ENCODE data around the gene EDC4. TPM values are rescaled to one million over a fixed set of nuclear protein-coding genes. Genes with fewer than 3 reads are reported as not detected.

Gene EDC4
- total RNA-seq, 2 donors from 2014 or later, result 99.0 to 105 TPM

DNA sequence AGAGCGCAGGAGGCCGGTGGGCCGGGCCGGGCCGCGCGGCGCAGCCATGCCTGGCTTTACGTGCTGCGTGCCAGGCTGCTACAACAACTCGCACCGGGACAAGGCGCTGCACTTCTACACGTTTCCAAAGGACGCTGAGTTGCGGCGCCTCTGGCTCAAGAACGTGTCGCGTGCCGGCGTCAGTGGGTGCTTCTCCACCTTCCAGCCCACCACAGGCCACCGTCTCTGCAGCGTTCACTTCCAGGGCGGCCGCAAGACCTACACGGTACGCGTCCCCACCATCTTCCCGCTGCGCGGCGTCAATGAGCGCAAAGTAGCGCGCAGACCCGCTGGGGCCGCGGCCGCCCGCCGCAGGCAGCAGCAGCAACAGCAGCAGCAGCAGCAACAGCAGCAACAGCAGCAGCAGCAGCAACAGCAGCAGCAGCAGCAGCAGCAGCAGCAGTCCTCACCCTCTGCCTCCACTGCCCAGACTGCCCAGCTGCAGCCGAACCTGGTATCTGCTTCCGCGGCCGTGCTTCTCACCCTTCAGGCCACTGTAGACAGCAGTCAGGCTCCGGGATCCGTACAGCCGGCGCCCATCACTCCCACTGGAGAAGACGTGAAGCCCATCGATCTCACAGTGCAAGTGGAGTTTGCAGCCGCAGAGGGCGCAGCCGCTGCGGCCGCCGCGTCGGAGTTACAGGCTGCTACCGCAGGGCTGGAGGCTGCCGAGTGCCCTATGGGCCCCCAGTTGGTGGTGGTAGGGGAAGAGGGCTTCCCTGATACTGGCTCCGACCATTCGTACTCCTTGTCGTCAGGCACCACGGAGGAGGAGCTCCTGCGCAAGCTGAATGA is 30.1 kb upstream of the EDC4 start:
- Mint-ChIP-seq H3K27me3 (no peaks in the 10 kb centered on the region), H3K27ac (peak overlapping the region; percentile 95), H3K4me3 (peak overlapping the region; percentile 92), H3K4me1 (peaks cover 35% of the 10 kb centered on the region), H3K36me3 (ENCODE audit: low read depth) (no peaks in the 10 kb centered on the region)
- DNase-seq, result peak; percentile 48 to 60 (median 48)
- no peaks in the 10 kb centered on the region for H3K9me3 ChIP-seq (ENCODE audit: control insufficient read depth, low read length, poor library complexity, severe bottlenecking)
- peak; percentile 34 for ATAC-seq

DNA sequence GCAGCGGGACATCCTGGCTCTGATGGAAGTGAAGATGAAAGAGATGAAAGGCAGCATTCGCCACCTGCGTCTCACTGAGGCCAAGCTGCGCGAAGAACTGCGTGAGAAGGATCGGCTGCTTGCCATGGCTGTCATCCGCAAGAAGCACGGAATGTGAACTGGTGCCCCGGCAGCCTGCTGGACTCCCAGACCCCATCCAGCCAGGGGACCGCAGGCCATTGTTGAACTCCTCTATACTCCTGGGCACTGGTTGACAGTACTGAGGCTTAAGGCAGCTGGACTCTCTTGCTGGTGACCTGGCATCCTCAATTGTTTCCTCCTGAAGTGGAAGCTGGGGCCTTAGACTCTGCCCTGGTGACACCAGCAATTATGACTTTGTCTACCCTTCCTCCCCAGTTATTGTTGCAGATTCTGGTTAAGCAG is 29.5 kb upstream of the EDC4 start:
- ATAC-seq, result no peak
- Mint-ChIP-seq H3K27ac (peak overlapping the region; percentile 95), H3K36me3 (ENCODE audit: low read depth) (no peaks in the 10 kb centered on the region), H3K27me3 (no peaks in the 10 kb centered on the region), H3K4me1 (peaks cover 37% of the 10 kb centered on the region), H3K4me3 (peak overlapping the region; percentile 92)
- DNase-seq, result no peak
- no peaks in the 10 kb centered on the region for H3K9me3 ChIP-seq (ENCODE audit: control insufficient read depth, low read length, poor library complexity, severe bottlenecking)

DNA sequence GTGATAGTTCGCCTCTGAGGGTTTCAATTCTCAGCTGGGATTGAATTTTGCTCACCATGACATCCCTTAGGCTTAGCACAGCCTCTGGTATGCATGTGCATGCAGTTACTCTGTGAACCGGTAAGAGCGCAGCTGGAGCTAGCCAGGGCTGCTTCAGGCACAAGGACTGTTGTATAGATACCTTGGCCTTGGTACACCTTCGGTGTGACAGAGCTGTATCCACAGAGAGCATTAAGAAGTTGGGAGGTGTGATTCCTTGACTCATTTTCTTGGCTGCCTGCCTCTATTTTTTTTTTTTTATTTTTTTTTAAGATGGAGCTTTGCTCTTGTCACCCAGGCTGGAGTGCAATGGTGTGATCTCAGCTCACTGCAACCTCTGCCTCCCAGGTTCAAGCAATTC is 28.4 kb upstream of the EDC4 start:
- DNase-seq (no peak), ATAC-seq (no peak)
- Mint-ChIP-seq H3K27ac (peak overlapping the region; percentile 95), H3K27me3 (no peaks in the 10 kb centered on the region), H3K36me3 (ENCODE audit: low read depth) (no peaks in the 10 kb centered on the region), H3K4me1 (peaks cover 40% of the 10 kb centered on the region), H3K4me3 (no peak overlapping the region)
- H3K9me3 ChIP-seq (ENCODE audit: control insufficient read depth, low read length, poor library complexity, severe bottlenecking), result no peaks in the 10 kb centered on the region

DNA sequence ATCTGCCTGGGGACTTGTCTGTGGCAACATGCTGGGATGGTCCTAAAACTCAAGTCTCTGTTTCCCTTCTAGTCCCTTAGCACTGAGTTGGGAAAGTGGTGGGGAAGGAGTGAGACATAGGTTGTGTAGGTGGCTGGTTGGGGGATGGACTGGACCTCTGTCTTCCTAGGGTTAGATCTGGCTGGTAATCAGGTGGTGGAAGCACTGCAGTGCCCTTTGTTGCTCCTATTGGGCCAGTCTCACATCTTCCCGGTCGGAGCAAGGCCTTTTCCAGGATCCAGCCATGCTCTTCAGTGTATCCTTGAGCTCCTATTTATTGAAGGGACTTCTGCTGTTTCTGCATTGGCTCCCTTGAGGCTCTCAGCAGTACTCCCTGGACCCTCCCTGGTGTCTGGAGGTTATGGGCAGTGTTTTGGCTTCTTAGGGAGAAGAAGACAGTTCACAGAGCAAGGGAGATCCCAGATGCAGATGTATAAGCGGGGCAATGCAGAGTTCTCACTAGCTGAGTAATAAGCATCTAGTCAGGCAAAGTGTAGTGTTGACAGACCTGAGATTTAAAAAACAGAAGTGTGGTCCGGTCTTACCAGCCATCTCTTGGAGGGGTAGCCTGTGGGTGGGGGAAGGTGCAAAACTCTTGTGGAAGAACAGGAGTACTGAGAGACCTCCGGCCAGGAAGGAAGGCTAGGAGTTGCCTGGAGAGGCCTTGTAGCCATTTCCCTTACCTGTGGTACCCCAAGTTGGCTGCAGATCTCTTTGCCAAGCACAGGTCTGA is 27.4 kb upstream of the EDC4 start:
- no peak for DNase-seq
- peaks cover 43% of the 10 kb centered on the region for H3K4me1 Mint-ChIP-seq

DNA sequence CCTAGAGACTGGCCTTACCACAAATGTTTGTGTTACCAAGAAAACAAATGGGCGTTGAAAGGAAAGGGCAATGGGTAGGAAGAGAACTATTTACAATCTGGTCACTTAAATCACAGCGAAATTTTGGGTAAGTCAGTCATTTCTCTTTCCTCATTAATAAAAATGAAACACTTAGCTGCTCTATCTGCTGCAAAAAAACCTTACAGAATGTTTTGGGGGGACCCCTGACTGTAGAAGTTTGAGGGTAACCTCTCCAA is 26.9 kb upstream of the EDC4 start:
- Mint-ChIP-seq H3K27ac (peak overlapping the region; percentile 95), H3K4me3 (peak overlapping the region; percentile 92), H3K27me3 (no peaks in the 10 kb centered on the region), H3K36me3 (ENCODE audit: low read depth) (no peaks in the 10 kb centered on the region), H3K4me1 (peaks cover 44% of the 10 kb centered on the region)
- no peaks in the 10 kb centered on the region for H3K9me3 ChIP-seq (ENCODE audit: control insufficient read depth, low read length, poor library complexity, severe bottlenecking)
- ATAC-seq (no peak), DNase-seq (no peak)

More for the DNA sequence above, 27.4 kb upstream of the EDC4 start:
- no peaks in the 10 kb centered on the region for H3K9me3 ChIP-seq (ENCODE audit: control insufficient read depth, low read length, poor library complexity, severe bottlenecking)
- Mint-ChIP-seq H3K36me3 (ENCODE audit: low read depth) (no peaks in the 10 kb centered on the region), H3K4me3 (peak overlapping the region; percentile 92), H3K27ac (peak overlapping the region; percentile 95), H3K27me3 (no peaks in the 10 kb centered on the region)
- ATAC-seq, result no peak

DNA sequence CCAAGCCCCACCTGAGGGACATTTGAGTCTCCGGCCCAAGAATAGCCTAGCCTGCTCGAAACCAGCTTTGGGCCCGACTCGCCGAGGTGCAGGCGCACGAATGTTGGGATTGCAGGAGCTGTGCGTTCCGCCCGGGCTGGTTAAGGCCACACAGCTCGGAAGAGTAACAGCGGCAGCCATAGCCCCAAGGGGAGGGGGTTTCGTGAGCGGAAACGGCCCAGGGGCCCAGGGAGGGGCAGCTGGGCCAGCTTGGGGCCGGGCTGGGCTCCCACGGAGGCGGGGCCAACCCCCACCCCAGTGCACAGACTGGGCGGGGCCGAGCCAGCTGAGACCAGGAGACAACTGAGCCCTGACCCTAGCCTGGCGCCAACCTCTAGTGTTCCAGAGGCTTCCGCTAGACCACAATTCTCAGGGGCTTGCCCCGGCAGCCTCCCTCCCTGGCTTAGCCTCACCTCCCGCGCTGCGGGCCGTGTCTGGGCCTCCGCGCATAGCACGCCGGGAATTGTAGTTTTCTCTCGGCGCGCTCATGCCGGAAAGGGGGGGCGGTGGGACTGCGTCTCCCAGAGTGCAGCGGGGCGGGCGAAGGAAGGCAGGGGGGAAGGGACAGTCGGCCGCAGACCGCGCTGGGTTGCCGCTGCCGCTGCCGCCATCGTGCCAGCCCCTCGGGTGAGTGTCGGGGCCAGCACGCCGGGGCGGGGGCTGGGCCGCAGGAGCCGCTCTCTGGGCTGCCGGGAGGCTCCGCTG is 26.4 kb upstream of the EDC4 start, which contains the start of gene NUTF2:
TSS of gene NUTF2 (plus strand) at position 614 of the 744 bp plus-strand sequence. CDS start 18,198 bp downstream, outside the sequence.
- H3K9me3 ChIP-seq (ENCODE audit: control insufficient read depth, low read length, poor library complexity, severe bottlenecking), result no peaks in the 10 kb centered on the region
- peak; percentile 74 for ATAC-seq
- peaks cover 44% of the 10 kb centered on the region for H3K4me1 Mint-ChIP-seq

DNA sequence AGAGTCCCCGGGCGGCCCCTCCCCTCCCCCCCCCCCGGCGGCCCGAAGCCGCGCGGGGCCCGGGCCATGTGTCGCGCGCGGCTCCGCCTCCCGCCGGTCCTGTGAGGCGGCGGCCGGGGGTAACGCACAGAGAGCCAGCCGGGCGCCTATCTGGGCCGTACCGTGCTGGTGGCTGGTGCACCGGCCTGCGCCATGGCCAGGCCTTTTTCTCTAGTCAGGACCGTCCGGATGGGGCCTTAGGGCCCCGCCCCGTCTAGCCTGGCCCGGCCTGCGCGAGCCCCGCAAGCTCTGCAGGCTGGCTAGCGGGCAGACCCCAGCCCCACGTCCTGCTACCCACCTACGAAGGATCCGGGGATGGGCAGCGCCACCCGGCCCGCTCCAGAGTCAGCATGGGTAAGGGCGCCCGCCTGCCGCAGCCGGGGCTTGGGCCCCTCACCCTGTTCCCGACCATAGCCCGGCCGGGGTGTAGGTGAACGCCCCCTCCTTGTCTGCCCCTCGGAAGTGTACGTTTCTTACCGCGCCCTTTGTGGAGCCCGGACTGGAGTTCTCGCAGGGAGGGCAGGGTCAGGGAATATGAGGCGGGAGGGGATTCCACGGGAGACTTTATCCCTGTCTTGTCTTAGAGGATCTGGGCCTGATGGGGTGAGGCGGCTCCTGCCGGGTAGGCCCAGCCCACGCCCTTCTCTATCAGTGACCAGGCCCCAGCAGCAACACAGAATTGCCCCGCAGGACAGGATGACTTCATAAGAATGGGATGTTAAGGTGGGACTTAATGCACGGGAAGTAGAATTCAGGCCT is 25.6 kb upstream of the EDC4 start, which contains the start of gene CENPT:
TSS of gene CENPT (minus strand) at position 630 of the 798 bp plus-strand sequence. CDS start 13,834 bp downstream, outside the sequence.
- DNase-seq (peak in 1 of 3 donors; percentile 53), ATAC-seq (peak; percentile 57)
- H3K9me3 ChIP-seq (ENCODE audit: control insufficient read depth, low read length, poor library complexity, severe bottlenecking), result no peaks in the 10 kb centered on the region
- no peaks in the 10 kb centered on the region for H3K36me3 Mint-ChIP-seq (ENCODE audit: low read depth)
- H3K27me3 Mint-ChIP-seq, result no peaks in the 10 kb centered on the region
- H3K4me3 Mint-ChIP-seq, result peak within 1 kb of the TSS; percentile 92
- peaks cover 40% of the 10 kb centered on the region for H3K4me1 Mint-ChIP-seq
- H3K27ac Mint-ChIP-seq, result peak within 1 kb of the TSS; percentile 95

More for the DNA sequence above, 26.4 kb upstream of the EDC4 start, which contains the start of gene NUTF2:
- DNase-seq, result peak; percentile 90 to 95 (median 91)
- no peaks in the 10 kb centered on the region for H3K36me3 Mint-ChIP-seq (ENCODE audit: low read depth)
- no peaks in the 10 kb centered on the region for H3K27me3 Mint-ChIP-seq
- H3K4me3 Mint-ChIP-seq, result peak within 1 kb of the TSS; percentile 92
- H3K27ac Mint-ChIP-seq, result peak within 1 kb of the TSS; percentile 95

DNA sequence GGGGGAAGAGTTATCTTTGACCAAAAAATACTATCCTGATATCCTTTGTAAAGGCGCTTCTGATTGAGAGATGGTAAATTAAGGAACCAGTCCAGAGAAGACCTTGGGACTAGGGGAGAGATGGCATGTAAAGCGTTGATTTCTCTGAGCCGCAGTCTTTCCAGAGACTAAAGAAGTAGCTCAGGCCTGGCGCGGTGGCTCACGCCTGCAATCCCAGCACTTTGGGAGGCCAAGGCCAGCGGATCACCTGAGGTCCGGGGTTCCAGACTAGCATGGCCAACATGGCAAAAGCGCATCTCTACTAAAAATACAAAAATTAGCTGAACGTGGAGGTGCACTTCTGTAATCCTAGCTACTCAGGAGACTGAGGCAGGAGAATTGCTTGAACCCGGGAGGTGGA is 24.7 kb upstream of the EDC4 start:
- Mint-ChIP-seq H3K4me1 (peaks cover 34% of the 10 kb centered on the region), H3K36me3 (ENCODE audit: low read depth) (no peaks in the 10 kb centered on the region), H3K4me3 (peak overlapping the region; percentile 92), H3K27ac (peak overlapping the region; percentile 95), H3K27me3 (no peaks in the 10 kb centered on the region)
- ATAC-seq (no peak), DNase-seq (no peak)
- no peaks in the 10 kb centered on the region for H3K9me3 ChIP-seq (ENCODE audit: control insufficient read depth, low read length, poor library complexity, severe bottlenecking)

DNA sequence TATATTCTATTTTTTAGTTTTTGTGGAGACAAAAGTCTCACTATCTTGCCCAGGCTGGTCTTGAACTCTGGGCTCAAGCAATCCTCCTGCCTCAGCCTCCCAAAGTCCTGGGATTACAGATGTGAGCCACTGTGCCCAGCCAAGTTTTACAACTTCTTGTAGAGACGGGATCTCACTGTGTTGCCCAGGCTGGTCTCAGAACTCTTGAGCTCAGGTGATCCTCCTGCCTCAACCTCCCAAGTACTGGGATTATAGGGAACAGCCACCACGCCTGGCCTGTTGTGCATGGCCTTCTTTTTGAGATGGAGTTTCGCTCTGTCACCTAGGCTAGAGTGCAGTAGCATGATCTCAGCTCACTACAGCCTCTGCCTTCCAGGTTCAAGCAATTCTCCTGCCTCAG is 19.2 kb upstream of the EDC4 start:
- no peaks in the 10 kb centered on the region for H3K9me3 ChIP-seq (ENCODE audit: control insufficient read depth, low read length, poor library complexity, severe bottlenecking)
- Mint-ChIP-seq H3K36me3 (ENCODE audit: low read depth) (no peaks in the 10 kb centered on the region), H3K4me1 (peaks cover 36% of the 10 kb centered on the region), H3K27me3 (no peaks in the 10 kb centered on the region), H3K27ac (peak overlapping the region; percentile 86), H3K4me3 (no peak overlapping the region)
- ATAC-seq (no peak), DNase-seq (no peak)

DNA sequence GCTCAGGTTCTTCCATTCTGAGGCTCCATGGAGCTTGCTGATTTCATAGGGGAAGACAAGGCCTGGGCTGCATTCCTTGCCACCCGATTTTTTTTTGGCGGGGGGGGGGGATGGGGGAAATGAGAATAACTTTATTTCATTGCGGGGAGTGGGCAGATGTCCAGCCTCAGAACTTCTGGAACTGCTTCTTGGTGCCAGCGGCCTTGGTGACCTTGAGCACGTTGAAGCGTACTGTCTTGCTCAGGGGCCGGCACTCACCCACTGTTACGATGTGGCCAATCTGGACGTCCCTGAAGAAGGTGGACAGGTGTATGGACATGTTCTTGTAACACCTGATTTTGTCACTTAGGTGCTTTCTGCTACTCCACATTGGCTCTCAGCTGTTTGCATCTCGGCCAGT is 17.1 kb upstream of the EDC4 start:
- ATAC-seq (no peak), DNase-seq (no peak)
- peaks cover 31% of the 10 kb centered on the region for H3K4me1 Mint-ChIP-seq
- H3K9me3 ChIP-seq (ENCODE audit: control insufficient read depth, low read length, poor library complexity, severe bottlenecking), result no peaks in the 10 kb centered on the region
- H3K4me3 Mint-ChIP-seq, result no peak overlapping the region
- H3K27me3 Mint-ChIP-seq, result no peaks in the 10 kb centered on the region
- H3K36me3 Mint-ChIP-seq (ENCODE audit: low read depth), result no peaks in the 10 kb centered on the region
- H3K27ac Mint-ChIP-seq, result peak overlapping the region; percentile 92

DNA sequence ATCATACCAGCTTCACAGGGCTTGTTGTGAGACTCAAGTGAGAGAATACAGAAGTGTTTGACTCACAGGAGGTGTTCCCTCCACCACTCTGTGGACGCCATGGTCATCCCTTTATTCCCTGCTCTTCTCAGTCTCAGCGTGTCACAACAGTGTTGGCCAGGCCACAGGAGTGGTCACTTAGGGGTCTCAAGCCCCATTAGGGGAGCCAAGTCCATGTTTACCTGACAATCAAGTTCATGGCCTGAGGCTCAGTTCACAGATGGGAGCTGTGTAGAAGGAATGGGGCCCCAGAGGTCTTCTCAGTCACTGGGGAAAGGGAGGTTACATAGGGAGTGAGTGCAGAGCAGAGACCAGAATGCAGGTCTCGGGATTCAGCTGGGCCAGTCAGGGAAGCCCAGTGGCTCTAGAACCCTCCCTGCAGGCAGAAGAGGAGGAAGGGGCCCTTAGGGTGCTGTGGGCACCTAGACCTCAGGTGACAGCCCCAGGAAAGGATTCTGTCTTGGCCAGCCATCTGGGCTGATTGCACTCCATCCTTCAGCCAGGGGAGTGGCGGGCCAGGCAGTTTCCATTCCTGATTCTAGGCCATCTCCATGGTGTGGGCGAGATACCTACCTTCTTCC is 15.8 kb upstream of the EDC4 start:
- Mint-ChIP-seq H3K36me3 (ENCODE audit: low read depth) (no peaks in the 10 kb centered on the region), H3K27ac (peak overlapping the region; percentile 92), H3K4me1 (peaks cover 32% of the 10 kb centered on the region), H3K4me3 (no peak overlapping the region), H3K27me3 (no peaks in the 10 kb centered on the region)
- H3K9me3 ChIP-seq (ENCODE audit: control insufficient read depth, low read length, poor library complexity, severe bottlenecking), result no peaks in the 10 kb centered on the region
- DNase-seq, result no peak
- ATAC-seq, result no peak
